ENCODE results near the gene PRKAB2.

DNA sequence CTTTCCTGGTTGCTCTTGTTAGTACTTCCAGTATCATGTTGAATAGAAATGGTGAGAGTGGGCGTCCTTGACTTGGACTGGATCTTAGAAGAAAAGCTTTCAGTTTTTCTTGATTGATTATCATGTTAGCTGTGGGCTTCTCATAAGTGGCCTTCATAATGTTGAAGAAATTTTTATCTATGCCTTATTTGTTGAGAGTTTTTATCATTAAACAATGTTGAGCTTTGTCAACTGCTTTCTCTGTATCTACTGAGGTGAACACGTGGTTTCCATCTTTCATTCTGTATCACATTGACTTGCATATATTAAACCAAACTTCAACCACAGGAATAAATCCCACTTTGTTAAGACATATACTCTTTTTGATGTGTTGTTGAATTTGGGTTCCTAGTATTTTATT lies 29.4 kb downstream of the PRKAB2 start:
- TF ChIP-seq, protein P1, sequence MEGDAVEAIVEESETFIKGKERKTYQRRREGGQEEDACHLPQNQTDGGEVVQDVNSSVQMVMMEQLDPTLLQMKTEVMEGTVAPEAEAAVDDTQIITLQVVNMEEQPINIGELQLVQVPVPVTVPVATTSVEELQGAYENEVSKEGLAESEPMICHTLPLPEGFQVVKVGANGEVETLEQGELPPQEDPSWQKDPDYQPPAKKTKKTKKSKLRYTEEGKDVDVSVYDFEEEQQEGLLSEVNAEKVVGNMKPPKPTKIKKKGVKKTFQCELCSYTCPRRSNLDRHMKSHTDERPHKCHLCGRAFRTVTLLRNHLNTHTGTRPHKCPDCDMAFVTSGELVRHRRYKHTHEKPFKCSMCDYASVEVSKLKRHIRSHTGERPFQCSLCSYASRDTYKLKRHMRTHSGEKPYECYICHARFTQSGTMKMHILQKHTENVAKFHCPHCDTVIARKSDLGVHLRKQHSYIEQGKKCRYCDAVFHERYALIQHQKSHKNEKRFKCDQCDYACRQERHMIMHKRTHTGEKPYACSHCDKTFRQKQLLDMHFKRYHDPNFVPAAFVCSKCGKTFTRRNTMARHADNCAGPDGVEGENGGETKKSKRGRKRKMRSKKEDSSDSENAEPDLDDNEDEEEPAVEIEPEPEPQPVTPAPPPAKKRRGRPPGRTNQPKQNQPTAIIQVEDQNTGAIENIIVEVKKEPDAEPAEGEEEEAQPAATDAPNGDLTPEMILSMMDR (IDR thresholded peaks at IDR 0.05; ENCODE audit: low read depth, low read length, poor library complexity, severe bottlenecking), result no peak
- no peak for TF ChIP-seq EZH2phosphoT487 (IDR thresholded peaks at IDR 0.05; ENCODE audit: borderline replicate concordance, low read length)
